ENCODE results near the gene CLEC16A. TPM values are rescaled to one million over a fixed set of nuclear protein-coding genes. Genes with fewer than 3 reads are reported as not detected.

Gene CLEC16A
- total and polyA plus RNA-seq, 9 donors, result 11.5 to 18.3 (median 14.9) TPM

DNA sequence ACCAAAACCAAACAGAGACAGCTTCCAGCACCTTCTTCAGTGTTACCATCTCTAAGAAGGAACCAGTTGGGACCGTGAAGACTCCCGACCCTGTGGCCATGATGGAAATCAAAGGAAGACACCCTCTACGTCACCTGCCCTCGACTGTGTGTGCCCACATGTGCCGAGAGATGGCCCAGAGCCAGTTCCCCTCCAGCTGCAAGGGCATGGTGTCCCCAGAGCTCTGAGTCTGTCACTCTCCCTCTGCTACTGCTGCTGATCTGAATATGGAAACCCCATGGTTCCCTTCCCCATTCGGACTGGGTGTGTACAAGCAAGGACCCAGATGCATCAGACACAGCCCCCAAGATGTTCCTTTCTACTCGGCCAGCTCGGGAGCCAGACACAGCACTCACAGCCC lies 235.2 kb downstream of the CLEC16A start:
- whole genome bisulfite sequencing (ENCODE audit: insufficient coverage), result 83% methylated on average over 8 of the region's 8 CpGs
- Histone ChIP-seq H3K4me1 (ENCODE audit: control insufficient read depth, insufficient read depth, low read length) (peaks cover 19% of the 10 kb centered on the region), H3K27ac (ENCODE audit: low read length) (no peak overlapping the region), H3K36me3 (ENCODE audit: control insufficient read depth, insufficient read depth, low read length) (peaks cover 18% of the 10 kb centered on the region), H3K9me3 (replicated peaks; ENCODE audit: control insufficient read depth, low read depth, low read length) (no peaks in the 10 kb centered on the region), H3K4me3 (ENCODE audit: low read length) (no peak overlapping the region), H3K27me3 (ENCODE audit: control insufficient read depth, insufficient read depth, low read length) (no peaks in the 10 kb centered on the region)
- no peak for DNase-seq

GRCh38 chr16:11180489-11180888 lies 236.1 kb downstream of the CLEC16A start:
- Histone ChIP-seq H3K36me3 (ENCODE audit: control insufficient read depth, insufficient read depth, low read length) (peaks cover 16% of the 10 kb centered on the region), H3K4me1 (ENCODE audit: control insufficient read depth, insufficient read depth, low read length) (peaks cover 19% of the 10 kb centered on the region), H3K27ac (ENCODE audit: low read length) (no peak overlapping the region), H3K4me3 (ENCODE audit: low read length) (no peak overlapping the region), H3K9me3 (replicated peaks; ENCODE audit: control insufficient read depth, low read depth, low read length) (no peaks in the 10 kb centered on the region), H3K27me3 (ENCODE audit: control insufficient read depth, insufficient read depth, low read length) (no peaks in the 10 kb centered on the region)
- no peak for DNase-seq
- 84% methylated on average over 5 of the region's 6 CpGs for WGBS (ENCODE audit: insufficient coverage)

- H3K36me3 ChIP-seq (ENCODE audit: control insufficient read depth, insufficient read depth, low read length), result peaks cover 16% of the 10 kb centered on the region
- no peaks in the 10 kb centered on the region for H3K9me3 ChIP-seq (replicated peaks; ENCODE audit: control insufficient read depth, low read depth, low read length)
- no peaks in the 10 kb centered on the region for H3K27me3 ChIP-seq (ENCODE audit: control insufficient read depth, insufficient read depth, low read length)
- H3K27ac ChIP-seq (ENCODE audit: low read length), result no peak overlapping the region
- DNase-seq, result no peak
- peaks cover 19% of the 10 kb centered on the region for H3K4me1 ChIP-seq (ENCODE audit: control insufficient read depth, insufficient read depth, low read length)
- WGBS (ENCODE audit: insufficient coverage), result 51% methylated on average over 9 of the region's 20 CpGs
- H3K4me3 ChIP-seq (ENCODE audit: low read length), result no peak overlapping the region
Measured at GRCh38 chr16:11181242-11181898, 237.0 kb downstream of the CLEC16A start.

- peaks cover 19% of the 10 kb centered on the region for H3K4me1 ChIP-seq (ENCODE audit: control insufficient read depth, insufficient read depth, low read length)
- H3K9me3 ChIP-seq (replicated peaks; ENCODE audit: control insufficient read depth, low read depth, low read length), result no peaks in the 10 kb centered on the region
- peaks cover 16% of the 10 kb centered on the region for H3K36me3 ChIP-seq (ENCODE audit: control insufficient read depth, insufficient read depth, low read length)
- DNase-seq, result peak; percentile 33
- no peak overlapping the region for H3K4me3 ChIP-seq (ENCODE audit: low read length)
- WGBS (ENCODE audit: insufficient coverage), result 32% methylated on average over 8 of the region's 12 CpGs
- H3K27me3 ChIP-seq (ENCODE audit: control insufficient read depth, insufficient read depth, low read length), result no peaks in the 10 kb centered on the region
- no peak overlapping the region for H3K27ac ChIP-seq (ENCODE audit: low read length)
Measured at GRCh38 chr16:11181899-11182279, 237.5 kb downstream of the CLEC16A start.

DNA sequence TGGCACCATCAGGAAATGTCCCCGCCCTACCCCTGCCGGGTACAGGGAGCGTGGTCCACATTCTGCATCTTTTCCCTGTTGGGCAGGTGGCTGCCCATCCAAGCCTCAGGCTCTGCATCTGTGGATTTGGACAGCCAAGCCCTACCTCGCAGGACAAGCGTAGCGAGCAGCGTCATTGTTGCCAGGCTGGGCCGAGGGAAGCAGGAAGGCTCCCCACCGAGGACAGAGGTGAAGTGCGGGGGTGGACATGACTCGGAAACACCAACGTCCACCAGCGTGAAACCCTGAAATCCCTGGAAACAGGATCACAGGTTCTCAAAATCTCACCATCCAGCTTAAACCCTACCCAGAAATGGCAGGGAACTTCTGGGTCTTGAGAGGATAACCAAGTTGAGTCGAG lies 238.0 kb downstream of the CLEC16A start:
- DNase-seq, result no peak
- H3K36me3 ChIP-seq (ENCODE audit: control insufficient read depth, insufficient read depth, low read length), result peaks cover 16% of the 10 kb centered on the region
- H3K4me1 ChIP-seq (ENCODE audit: control insufficient read depth, insufficient read depth, low read length), result peaks cover 19% of the 10 kb centered on the region
- 88% methylated on average over 8 of the region's 14 CpGs for WGBS (ENCODE audit: insufficient coverage)
- H3K27ac ChIP-seq (ENCODE audit: low read length), result no peak overlapping the region
- H3K4me3 ChIP-seq (ENCODE audit: low read length), result no peak overlapping the region
- no peaks in the 10 kb centered on the region for H3K9me3 ChIP-seq (replicated peaks; ENCODE audit: control insufficient read depth, low read depth, low read length)
- H3K27me3 ChIP-seq (ENCODE audit: control insufficient read depth, insufficient read depth, low read length), result no peaks in the 10 kb centered on the region

GRCh38 chr16:11183035-11183812 lies 238.9 kb downstream of the CLEC16A start:
- peaks cover 16% of the 10 kb centered on the region for H3K36me3 ChIP-seq (ENCODE audit: control insufficient read depth, insufficient read depth, low read length)

GRCh38 chr16:11183951-11184350 lies 239.6 kb downstream of the CLEC16A start:
- H3K27me3 ChIP-seq (ENCODE audit: control insufficient read depth, insufficient read depth, low read length), result no peaks in the 10 kb centered on the region
- 74% methylated on average over 9 of the region's 10 CpGs for WGBS (ENCODE audit: insufficient coverage)
- no peaks in the 10 kb centered on the region for H3K9me3 ChIP-seq (replicated peaks; ENCODE audit: control insufficient read depth, low read depth, low read length)
- peaks cover 27% of the 10 kb centered on the region for H3K4me1 ChIP-seq (ENCODE audit: control insufficient read depth, insufficient read depth, low read length)
- H3K36me3 ChIP-seq (ENCODE audit: control insufficient read depth, insufficient read depth, low read length), result peaks cover 11% of the 10 kb centered on the region
- H3K27ac ChIP-seq (ENCODE audit: low read length), result no peak overlapping the region
- no peak for DNase-seq
- H3K4me3 ChIP-seq (ENCODE audit: low read length), result no peak overlapping the region

More at GRCh38 chr16:11183035-11183812, 238.9 kb downstream of the CLEC16A start:
- H3K27ac ChIP-seq (ENCODE audit: low read length), result no peak overlapping the region
- H3K27me3 ChIP-seq (ENCODE audit: control insufficient read depth, insufficient read depth, low read length), result no peaks in the 10 kb centered on the region
- H3K9me3 ChIP-seq (replicated peaks; ENCODE audit: control insufficient read depth, low read depth, low read length), result no peaks in the 10 kb centered on the region
- DNase-seq, result no peak
- H3K4me1 ChIP-seq (ENCODE audit: control insufficient read depth, insufficient read depth, low read length), result peaks cover 24% of the 10 kb centered on the region
- 79% methylated on average over 14 of the region's 25 CpGs for WGBS (ENCODE audit: insufficient coverage)
- H3K4me3 ChIP-seq (ENCODE audit: low read length), result no peak overlapping the region

DNA sequence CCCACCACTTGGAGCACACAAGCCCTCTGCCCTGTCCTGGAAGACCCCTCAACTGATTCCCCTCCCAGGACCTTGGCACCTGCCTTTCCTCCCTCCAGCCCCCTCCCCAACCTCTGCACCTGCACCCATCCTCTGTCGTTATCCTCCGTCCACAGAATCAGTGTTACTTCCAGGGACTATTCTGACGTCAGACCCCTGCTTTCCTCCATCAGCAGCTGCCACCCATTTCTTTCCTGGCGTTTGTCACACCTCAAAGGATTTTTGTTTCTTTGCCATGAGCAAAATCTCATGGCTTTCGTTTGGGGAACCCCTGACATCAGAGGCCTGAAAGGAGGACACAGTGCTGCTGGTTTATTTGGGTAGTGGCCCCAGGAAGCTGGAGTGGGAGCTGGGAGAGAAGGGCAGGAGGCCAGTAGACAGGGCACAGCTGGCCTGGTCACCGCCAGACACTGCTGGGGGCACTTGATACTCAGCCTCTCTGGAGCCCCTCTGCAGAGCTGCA lies 243.2 kb downstream of the CLEC16A start:
- H3K27ac ChIP-seq (ENCODE audit: low read length), result no peak overlapping the region
- H3K9me3 ChIP-seq (replicated peaks; ENCODE audit: control insufficient read depth, low read depth, low read length), result no peaks in the 10 kb centered on the region
- H3K4me1 ChIP-seq (ENCODE audit: control insufficient read depth, insufficient read depth, low read length), result peaks cover 9% of the 10 kb centered on the region
- DNase-seq, result no peak
- no peaks in the 10 kb centered on the region for H3K36me3 ChIP-seq (ENCODE audit: control insufficient read depth, insufficient read depth, low read length)
- WGBS (ENCODE audit: insufficient coverage), result 44% methylated on average over 4 of the region's 6 CpGs
- no peaks in the 10 kb centered on the region for H3K27me3 ChIP-seq (ENCODE audit: control insufficient read depth, insufficient read depth, low read length)
- H3K4me3 ChIP-seq (ENCODE audit: low read length), result no peak overlapping the region

DNA sequence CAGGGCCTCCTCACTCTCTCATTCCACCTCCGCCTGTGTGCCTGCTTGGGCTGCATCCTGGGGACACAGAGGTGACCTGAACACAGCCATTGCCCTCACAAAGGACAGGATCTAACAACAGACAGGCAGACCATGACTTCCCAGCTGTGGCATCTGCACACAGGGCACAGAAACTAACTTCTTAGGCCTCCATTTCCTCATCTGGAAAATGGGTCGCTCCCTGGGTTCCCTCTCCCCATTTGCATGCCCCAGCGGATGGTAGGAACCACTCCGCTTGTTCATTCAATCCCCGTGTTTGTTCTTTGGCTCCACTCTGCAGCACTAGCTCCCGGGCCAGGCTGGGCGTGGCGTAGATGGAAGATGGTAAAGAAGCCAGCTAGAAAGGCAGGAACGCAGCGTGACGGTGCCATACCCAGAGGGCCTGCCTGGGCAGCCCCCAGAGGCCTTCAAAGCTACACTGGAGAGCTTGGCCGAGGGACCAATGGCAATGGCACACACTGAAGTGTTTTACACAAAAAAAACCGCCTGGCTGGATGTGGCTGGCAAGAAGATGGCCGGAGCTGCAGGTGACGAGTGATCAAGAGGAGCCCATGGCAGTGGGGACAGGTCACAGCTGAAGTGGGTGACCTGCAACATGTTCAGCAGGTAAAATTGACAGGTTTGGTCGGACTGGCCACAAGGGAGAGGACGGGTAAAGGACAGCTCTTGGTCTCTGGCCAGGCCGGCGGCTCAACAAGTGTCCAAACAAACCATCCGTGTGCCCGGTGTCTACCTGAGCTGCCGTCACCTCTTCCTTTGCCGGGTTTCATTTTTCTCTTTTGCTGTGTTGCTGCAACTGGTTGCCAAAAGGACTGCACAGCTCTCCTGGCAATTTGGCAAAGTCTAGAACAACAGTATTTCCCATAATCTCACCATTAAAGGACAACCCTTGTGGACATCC lies 244.7 kb downstream of the CLEC16A start:
- H3K36me3 ChIP-seq (ENCODE audit: control insufficient read depth, insufficient read depth, low read length), result no peaks in the 10 kb centered on the region
- no peaks in the 10 kb centered on the region for H3K9me3 ChIP-seq (replicated peaks; ENCODE audit: control insufficient read depth, low read depth, low read length)
- 85% methylated on average over 22 of the region's 23 CpGs for WGBS (ENCODE audit: insufficient coverage)
- peaks cover 9% of the 10 kb centered on the region for H3K4me1 ChIP-seq (ENCODE audit: control insufficient read depth, insufficient read depth, low read length)
- no peak overlapping the region for H3K27ac ChIP-seq (ENCODE audit: low read length)
- no peaks in the 10 kb centered on the region for H3K27me3 ChIP-seq (ENCODE audit: control insufficient read depth, insufficient read depth, low read length)
- no peak overlapping the region for H3K4me3 ChIP-seq (ENCODE audit: low read length)
- no peak for DNase-seq

Data from muscle of leg (tissue), 11 donors.